HG03457 (cell line): ENCODE data around the gene TEC.

Source experiments
- ATAC-seq: cut with Tn5 transposase; IDR thresholded peaks from one replicate; pipeline ENCODE4 v1.9.1; 2021; ENCODE audit warnings: moderate number of reproducible peaks; ENCODE audit not compliant: unreplicated experiment

TEC gene

GRCh38 chr4:48093991-48094416, 175.6 kb downstream of the TEC start:
- ATAC-seq, result no peak

- ATAC-seq, result no peak
These were observed 179.0 kb downstream of the TEC start for GRCh38 chr4:48090621-48091020.

- ATAC-seq, result no peak
These were observed 183.6 kb downstream of the TEC start for GRCh38 chr4:48085821-48086589.
